ENCODE measurements around the gene GABRA4. TPM values are rescaled to one million over a fixed set of nuclear protein-coding genes. Genes with fewer than 3 reads are reported as not detected.

GABRA4 gene
- total and polyA plus RNA-seq, 2 donors (not counting 1 experiment from before 2014, with no cell fraction given): not detected

GRCh38 chr4:46974891-46975543 is 18.4 kb downstream of the GABRA4 start:
- H3K79me2 ChIP-seq (ENCODE audit: control insufficient read depth, insufficient read depth, low read length): no peaks in the 10 kb centered on the region
- Mint-ChIP-seq H3K27me3 (peaks cover 2% of the 10 kb centered on the region), H3K9me3 (ENCODE audit: insufficient read depth) (no peaks in the 10 kb centered on the region), H3K4me1 (no peaks in the 10 kb centered on the region), H3K4me3 (no peak overlapping the region), H3K27ac (no peak overlapping the region)
- H3K36me3 ChIP-seq (replicated peaks in 1 of 2; ENCODE audit: control extremely low read depth in 1 of 2, control insufficient read depth in 1 of 2, extremely low read depth in 1 of 2, insufficient read depth in 2 of 2, low read length in 1 of 2): no peaks in the 10 kb centered on the region
- H2AFZ ChIP-seq (ENCODE audit: insufficient read depth, low read depth, low read length, poor library complexity, severe bottlenecking): no peak overlapping the region
- no peak overlapping the region for H3K4me3 ChIP-seq (ENCODE audit: control extremely low read depth in 1 of 5, extremely low read depth in 1 of 5, insufficient read depth in 1 of 5, low read depth in 2 of 5, low read length in 4 of 5)
- TF ChIP-seq EZH2 (IDR thresholded peaks at IDR 0.05; ENCODE audit: borderline replicate concordance, insufficient read depth, low read depth, low read length, poor library complexity, severe bottlenecking): no peak
- TF ChIP-seq CTCF (IDR thresholded peaks at IDR 0.05): no peak
- H3K4me2 ChIP-seq (replicated peaks; ENCODE audit: low read depth, low read length, poor library complexity, severe bottlenecking): no peak overlapping the region
- intact Hi-C loops (cut with micrococcal nuclease): no loop called here
- H3K27ac ChIP-seq (ENCODE audit: low read length in 2 of 2): no peak overlapping the region
- ChIA-PET POLR2A (no interaction called here), CTCF (no interaction called here)
- DNase-seq (no peak), ATAC-seq (ENCODE audit: low read depth) (no peak)
- H3K9ac ChIP-seq (ENCODE audit: low read length): no peak overlapping the region
- no peaks in the 10 kb centered on the region for H3K9me3 ChIP-seq (ENCODE audit: control extremely low read depth in 1 of 3, control insufficient read depth in 2 of 3, insufficient read depth in 1 of 3, low read length in 2 of 3)
- no peaks in the 10 kb centered on the region for H3K4me1 ChIP-seq (ENCODE audit: control insufficient read depth in 2 of 2, insufficient read depth in 2 of 2, low read length in 2 of 2)
- H3K27me3 ChIP-seq (replicated peaks in 1 of 4; ENCODE audit: control extremely low read depth in 1 of 4, control insufficient read depth in 3 of 4, insufficient read depth in 4 of 4, low read length in 3 of 4): no peaks in the 10 kb centered on the region
- 100% methylated on average over 1 of the region's 1 CpG for WGBS (ENCODE audit: insufficient coverage)
- no peaks in the 10 kb centered on the region for H4K20me1 ChIP-seq (ENCODE audit: control insufficient read depth, insufficient read depth, low read length, poor library complexity, severe bottlenecking)

- H3K9me3 Mint-ChIP-seq (ENCODE audit: insufficient read depth): peaks cover 3% of the 10 kb centered on the region
- no CpG with 5 or more reads among the region's 1 CpG for WGBS (ENCODE audit: insufficient coverage)
- Histone ChIP-seq H3K79me2 (ENCODE audit: control insufficient read depth, insufficient read depth, low read length) (no peaks in the 10 kb centered on the region), H3K9ac (ENCODE audit: low read length) (no peak overlapping the region), H3K27ac (ENCODE audit: low read length in 2 of 2) (no peak overlapping the region), H3K9me3 (ENCODE audit: control extremely low read depth in 1 of 3, control insufficient read depth in 2 of 3, insufficient read depth in 1 of 3, low read length in 2 of 3) (no peaks in the 10 kb centered on the region), H3K36me3 (replicated peaks in 1 of 2; ENCODE audit: control extremely low read depth in 1 of 2, control insufficient read depth in 1 of 2, extremely low read depth in 1 of 2, insufficient read depth in 2 of 2, low read length in 1 of 2) (no peaks in the 10 kb centered on the region), H4K20me1 (ENCODE audit: control insufficient read depth, insufficient read depth, low read length, poor library complexity, severe bottlenecking) (no peaks in the 10 kb centered on the region), H3K4me1 (ENCODE audit: control insufficient read depth in 2 of 2, insufficient read depth in 2 of 2, low read length in 2 of 2) (no peaks in the 10 kb centered on the region), H2AFZ (ENCODE audit: insufficient read depth, low read depth, low read length, poor library complexity, severe bottlenecking) (no peak overlapping the region), H3K4me3 (ENCODE audit: control extremely low read depth in 1 of 5, extremely low read depth in 1 of 5, insufficient read depth in 1 of 5, low read depth in 2 of 5, low read length in 4 of 5) (no peak overlapping the region), H3K27me3 (replicated peaks in 1 of 4; ENCODE audit: control extremely low read depth in 1 of 4, control insufficient read depth in 3 of 4, insufficient read depth in 4 of 4, low read length in 3 of 4) (no peaks in the 10 kb centered on the region), H3K4me2 (replicated peaks; ENCODE audit: low read depth, low read length, poor library complexity, severe bottlenecking) (no peak overlapping the region)
- DNase-seq: no peak
- intact Hi-C loops (cut with micrococcal nuclease): no loop called here
- no peak overlapping the region for H3K27ac Mint-ChIP-seq
- POLR2A ChIA-PET: no interaction called here
- H3K4me3 Mint-ChIP-seq: no peak overlapping the region
- H3K27me3 Mint-ChIP-seq: peaks cover 2% of the 10 kb centered on the region
- no peak for TF ChIP-seq EZH2 (IDR thresholded peaks at IDR 0.05; ENCODE audit: borderline replicate concordance, insufficient read depth, low read depth, low read length, poor library complexity, severe bottlenecking)
- no peak for TF ChIP-seq CTCF (IDR thresholded peaks at IDR 0.05)
- CTCF ChIA-PET: no interaction called here
- H3K4me1 Mint-ChIP-seq: no peaks in the 10 kb centered on the region
- ATAC-seq (ENCODE audit: low read depth): no peak
Measured at GRCh38 chr4:46968847-46969246, 24.5 kb downstream of the GABRA4 start.
